NCI-H1417 (cell line): ENCODE data around the gene UBE3B.
"Not testable (repeated sequence)": the region's sequence is repeated elsewhere in the genome, so short reads cannot be mapped to it uniquely, and the experiment has no call there.

ENCODE experiments used
- DNase-seq, 3 experiments: peaks; one replicate each; lab custom pipeline; 2025; lab: John Stamatoyannopoulos, UW

UBE3B gene

DNA sequence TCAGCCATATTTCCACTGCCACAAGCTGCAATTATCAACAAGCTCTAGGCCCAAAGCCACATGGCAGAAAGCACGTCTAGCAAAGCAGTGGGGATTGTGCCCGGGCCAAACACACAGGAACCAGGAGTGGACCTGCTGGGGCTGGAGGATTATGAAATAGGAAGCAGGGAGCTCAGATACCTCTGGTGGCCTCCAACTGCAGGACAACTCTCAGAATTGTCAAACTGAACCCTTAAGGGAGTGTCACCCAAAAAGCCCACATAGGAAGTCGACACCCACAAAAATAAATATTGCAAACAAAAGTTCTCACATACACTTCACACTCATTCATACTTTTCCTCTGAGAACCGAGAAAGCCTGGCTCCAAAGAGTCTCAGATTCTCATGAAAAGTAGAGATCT is 26.5 kb upstream of the UBE3B start:
- no peak for DNase-seq

GRCh38 chr12:109451400-109451799 is 26.0 kb upstream of the UBE3B start:
- DNase-seq, result no peak

DNA sequence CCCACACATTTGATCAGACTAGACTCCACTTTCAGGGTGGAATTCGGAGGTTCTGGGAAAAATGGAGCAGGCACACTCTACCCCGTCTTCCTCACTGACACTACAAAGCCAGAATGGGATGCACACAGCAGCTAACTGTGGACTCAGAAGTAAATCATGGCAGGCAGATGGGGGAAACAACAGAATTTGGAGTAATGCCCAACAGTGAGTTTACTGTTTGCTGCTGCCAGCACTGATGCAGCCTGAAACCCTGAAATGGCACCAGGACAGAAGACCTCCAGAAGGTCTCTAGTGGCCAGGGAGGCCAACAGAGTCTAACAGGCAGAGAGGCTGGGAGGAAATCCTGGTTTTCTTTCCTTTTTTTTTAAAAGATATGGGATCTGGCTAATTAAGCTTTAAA is 24.9 kb upstream of the UBE3B start:
- no peak for DNase-seq

GRCh38 chr12:109455706-109456105 is 21.7 kb upstream of the UBE3B start:
- DNase-seq, result no peak

- DNase-seq, result no peak
These were observed 19.3 kb upstream of the UBE3B start for GRCh38 chr12:109458086-109458485.

DNA sequence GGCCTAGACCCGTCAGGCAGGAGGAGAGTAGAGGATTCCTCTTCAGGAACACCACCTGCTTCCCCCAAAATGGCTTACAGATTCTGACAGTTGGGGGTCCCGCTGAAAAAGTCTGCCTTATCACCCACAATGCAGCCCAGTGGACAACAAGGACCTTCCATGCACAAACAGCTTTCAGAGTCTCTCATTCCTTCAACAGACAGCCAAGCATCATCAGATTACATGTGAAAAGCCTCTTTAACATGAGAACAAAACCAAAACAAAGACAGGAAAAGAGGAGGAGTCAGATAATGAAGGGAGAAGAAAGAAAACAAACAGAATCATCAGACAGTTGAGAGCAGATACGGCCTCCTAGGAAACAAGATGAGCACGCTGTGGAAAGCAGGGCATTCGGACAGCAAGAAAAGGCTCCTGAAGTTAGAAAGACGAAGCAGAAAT is 18.6 kb upstream of the UBE3B start:
- DNase-seq, result peak in 2 of 3 experiments; percentile 33 to 52

- no peak for DNase-seq
These were observed 18.2 kb upstream of the UBE3B start for GRCh38 chr12:109459247-109459646.

DNA sequence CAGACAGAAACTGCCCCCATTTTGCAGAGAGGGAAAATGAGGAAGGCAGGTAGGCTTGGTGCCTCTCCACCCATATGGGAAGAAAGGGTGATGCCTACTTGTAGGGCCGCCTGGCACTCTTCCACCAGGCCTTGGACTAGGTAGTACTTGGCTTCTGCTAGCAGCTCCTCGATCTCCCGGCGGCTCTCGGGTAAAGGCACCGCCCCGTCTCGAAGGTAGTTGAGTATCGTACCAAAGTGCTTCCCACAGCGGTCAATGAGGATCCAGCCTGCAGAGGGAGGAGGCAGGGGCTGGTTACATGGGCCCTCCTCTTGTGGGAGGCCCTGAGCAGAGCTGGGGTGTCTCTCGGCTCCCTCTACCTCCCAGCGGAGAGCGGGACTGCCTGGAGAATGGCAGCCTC is 16.9 kb upstream of the UBE3B start:
- no peak for DNase-seq

- no peak for DNase-seq
These were observed 16.2 kb upstream of the UBE3B start for GRCh38 chr12:109461049-109461845.

GRCh38 chr12:109461846-109462756 is 15.3 kb upstream of the UBE3B start:
- DNase-seq, result no peak

DNA sequence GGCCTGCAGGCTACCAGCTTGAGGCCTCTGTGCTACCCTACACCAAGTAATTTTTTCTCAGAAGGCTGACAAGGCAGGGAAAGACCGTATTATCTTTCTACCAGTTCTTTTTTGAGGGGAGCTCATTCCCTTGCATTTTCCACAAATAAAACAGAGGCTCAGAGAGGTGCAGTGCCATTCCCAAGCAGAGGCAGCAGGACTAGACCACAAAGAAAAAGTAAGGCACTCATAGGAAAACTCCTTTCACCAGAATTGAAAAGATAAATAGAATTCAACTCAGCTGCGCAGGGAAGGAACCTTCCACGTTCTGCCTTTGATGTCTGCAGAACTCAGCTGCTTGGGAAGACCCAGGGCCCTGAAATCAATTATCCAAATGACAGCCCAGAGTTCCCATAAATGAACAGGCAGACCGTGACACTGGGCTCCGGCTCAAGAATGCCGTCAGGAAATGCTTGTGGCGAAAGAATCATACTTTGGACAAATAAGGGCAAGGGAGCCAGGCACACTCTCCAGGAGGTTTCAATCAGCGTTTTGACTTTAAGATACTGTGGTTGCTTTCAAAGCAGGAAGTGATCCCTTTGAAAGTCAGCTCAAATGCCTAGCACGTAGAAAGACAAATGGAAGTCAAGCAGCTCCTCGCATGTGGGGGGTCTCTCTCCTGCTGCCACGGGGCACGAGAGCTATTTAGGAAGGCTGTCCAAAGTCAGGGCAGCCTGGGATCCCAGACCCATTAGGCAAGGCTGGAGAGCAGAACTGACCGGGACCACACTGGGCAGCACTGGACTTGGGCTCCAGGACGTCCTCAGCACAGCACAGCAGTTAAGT is 14.4 kb upstream of the UBE3B start:
- no peak for DNase-seq

GRCh38 chr12:109463756-109464155 is 13.7 kb upstream of the UBE3B start:
- DNase-seq, result no peak

DNA sequence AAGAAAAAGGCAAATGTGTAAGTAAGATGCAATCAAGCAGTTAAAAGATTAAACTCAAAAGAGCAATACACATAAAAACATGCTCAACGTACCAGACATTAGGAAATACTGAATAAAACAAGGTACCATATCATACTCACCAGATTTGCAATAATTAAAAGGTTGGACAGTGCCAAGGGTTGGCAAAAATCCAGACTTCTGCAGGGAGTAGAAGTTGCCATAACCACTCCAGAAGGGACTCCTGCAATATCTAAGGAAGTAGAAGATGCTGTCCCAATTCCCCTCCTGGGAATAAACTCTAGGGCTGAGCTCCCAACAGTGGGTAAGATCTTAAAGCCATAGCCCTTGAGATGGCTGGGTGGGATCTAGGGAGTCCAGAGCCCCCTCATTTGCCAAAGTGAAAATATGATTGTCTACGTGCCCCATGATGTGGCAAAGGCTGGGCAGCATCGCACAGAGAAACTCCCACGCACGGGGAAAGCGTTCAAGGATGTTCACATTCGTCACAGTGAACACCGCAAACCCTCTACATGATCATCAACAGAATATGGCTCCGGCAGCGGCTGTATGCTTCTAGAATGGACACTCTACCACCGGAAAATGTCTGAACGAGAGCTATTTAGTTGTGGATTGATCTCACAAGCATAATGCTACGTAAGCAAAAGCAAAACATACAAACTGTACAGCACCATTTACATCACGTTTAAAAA is 12.6 kb upstream of the UBE3B start:
- DNase-seq, result no peak

GRCh38 chr12:109466305-109466704 is 11.1 kb upstream of the UBE3B start:
- DNase-seq, result no peak

DNA sequence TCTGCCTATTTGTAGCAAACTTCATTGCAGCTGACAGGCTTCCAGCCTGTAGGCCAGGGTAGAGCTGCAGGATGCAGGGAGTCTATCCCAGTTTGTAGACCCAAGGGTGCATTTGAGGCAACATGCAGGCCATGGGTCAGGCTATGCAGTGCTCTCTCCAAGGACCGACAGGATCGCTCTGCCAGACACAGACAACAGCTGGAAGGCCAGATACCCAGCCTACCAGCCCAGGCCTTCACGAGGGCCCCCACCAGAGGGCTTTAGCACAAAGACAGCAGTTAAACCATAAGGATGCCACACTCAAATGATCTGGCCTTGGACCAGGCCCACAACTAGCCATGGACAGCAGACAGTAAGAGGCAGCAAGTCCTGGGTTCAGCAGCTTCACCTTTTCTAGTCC is 10.6 kb upstream of the UBE3B start:
- no peak for DNase-seq

DNA sequence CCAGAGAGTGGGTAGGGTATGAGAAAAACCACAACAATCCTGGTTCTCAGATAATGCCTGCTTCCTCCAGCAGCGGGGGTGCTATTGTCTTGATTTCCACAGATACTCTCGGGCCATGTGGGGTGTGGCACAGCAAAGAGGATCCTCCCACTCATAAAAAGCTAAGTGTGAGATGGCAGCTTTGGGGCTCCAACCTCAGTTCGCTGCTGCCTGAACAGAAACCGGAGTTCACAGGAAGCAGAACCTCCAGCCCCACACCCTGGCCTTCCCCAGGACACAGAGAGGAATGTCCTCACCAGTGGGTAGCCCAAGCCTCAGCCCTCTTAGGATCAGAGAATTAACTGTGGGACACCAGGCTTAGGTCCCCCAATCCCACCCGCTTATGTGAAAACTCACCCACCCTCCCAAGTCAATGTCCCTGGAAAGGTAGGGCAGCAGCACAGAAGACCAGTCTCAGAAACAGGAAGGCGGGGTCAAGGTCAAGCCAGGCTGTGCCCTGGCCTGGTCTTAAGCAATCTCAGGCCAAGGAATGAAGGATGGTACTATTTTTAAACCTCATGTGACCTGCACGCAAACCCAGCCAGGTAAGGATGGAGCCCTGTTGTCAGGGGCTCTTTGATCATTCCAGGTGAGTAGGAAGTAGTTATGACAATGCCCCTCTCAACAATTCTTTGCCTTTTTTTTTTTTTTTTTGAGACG is 9.3 kb upstream of the UBE3B start:
- DNase-seq, result no peak

- no peak for DNase-seq
These were observed 7.9 kb upstream of the UBE3B start for GRCh38 chr12:109469517-109469916.

- DNase-seq, result no peak
These were observed 4.4 kb upstream of the UBE3B start for GRCh38 chr12:109473006-109473405.

GRCh38 chr12:109473526-109474270 is 3.7 kb upstream of the UBE3B start:
- DNase-seq, result not testable (repeated sequence)

DNA sequence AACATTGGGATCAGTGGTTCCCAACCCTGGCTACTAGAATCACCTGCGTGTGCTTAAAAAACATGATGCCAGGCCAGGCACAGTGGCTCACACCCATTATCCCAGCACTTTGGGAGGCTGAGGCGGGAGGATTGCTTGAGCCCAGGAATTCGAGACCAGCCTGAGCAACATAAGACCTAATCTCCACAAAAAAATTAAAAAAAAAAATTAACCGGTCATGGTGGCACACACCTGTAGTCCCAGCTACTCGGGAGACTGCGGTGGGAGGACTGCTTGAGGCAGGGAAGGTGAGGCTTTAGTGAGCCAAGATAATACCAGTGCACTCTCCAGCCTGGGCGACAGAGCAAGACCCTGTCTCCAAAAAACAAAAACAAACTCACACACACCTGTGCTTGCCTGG is 2.3 kb upstream of the UBE3B start:
- DNase-seq, result no peak
